Measurements from ENCODE around the gene NFATC2. TPM values are rescaled to one million over a fixed set of nuclear protein-coding genes. Genes with fewer than 3 reads are reported as not detected.

NFATC2 gene
- total and polyA plus RNA-seq, 12 donors, result 0.61 to 7.7 (median 4.0) TPM

- no peaks in the 10 kb centered on the region for H3K4me1 ChIP-seq (replicated peaks in 1 of 2)
- peak in 1 of 7 donors; percentile 29 for DNase-seq
- H3K4me3 ChIP-seq, result no peak overlapping the region
- no peaks in the 10 kb centered on the region for H3K27me3 ChIP-seq
- H3K27ac ChIP-seq, result peak overlapping the region in 1 of 5 donors; percentile 5
- H3K9me3 ChIP-seq (replicated peaks in 1 of 3), result no peaks in the 10 kb centered on the region
- no peak for TF ChIP-seq POLR2A (IDR thresholded peaks at IDR 0.05)
- TF ChIP-seq, protein P1, sequence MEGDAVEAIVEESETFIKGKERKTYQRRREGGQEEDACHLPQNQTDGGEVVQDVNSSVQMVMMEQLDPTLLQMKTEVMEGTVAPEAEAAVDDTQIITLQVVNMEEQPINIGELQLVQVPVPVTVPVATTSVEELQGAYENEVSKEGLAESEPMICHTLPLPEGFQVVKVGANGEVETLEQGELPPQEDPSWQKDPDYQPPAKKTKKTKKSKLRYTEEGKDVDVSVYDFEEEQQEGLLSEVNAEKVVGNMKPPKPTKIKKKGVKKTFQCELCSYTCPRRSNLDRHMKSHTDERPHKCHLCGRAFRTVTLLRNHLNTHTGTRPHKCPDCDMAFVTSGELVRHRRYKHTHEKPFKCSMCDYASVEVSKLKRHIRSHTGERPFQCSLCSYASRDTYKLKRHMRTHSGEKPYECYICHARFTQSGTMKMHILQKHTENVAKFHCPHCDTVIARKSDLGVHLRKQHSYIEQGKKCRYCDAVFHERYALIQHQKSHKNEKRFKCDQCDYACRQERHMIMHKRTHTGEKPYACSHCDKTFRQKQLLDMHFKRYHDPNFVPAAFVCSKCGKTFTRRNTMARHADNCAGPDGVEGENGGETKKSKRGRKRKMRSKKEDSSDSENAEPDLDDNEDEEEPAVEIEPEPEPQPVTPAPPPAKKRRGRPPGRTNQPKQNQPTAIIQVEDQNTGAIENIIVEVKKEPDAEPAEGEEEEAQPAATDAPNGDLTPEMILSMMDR (IDR thresholded peaks at IDR 0.05), result no peak
- no peaks in the 10 kb centered on the region for H3K36me3 ChIP-seq (replicated peaks in 1 of 2)
- intact Hi-C loops (cut with DNase I), result no loop called here
- 76 to 97% (median 80%) methylated on average over 16 to 17 of the region's 17 CpGs for WGBS, 4 donors
These were observed 142.2 kb downstream of the NFATC2 start for GRCh38 chr20:51400051-51400926.

- no peak for DNase-seq
- intact Hi-C loops (cut with DNase I), result no loop called here
- 86 to 92% (median 89%) methylated on average over 6 of the region's 6 CpGs for WGBS, 4 donors
These were observed 143.3 kb downstream of the NFATC2 start for GRCh38 chr20:51399006-51399890.

DNA sequence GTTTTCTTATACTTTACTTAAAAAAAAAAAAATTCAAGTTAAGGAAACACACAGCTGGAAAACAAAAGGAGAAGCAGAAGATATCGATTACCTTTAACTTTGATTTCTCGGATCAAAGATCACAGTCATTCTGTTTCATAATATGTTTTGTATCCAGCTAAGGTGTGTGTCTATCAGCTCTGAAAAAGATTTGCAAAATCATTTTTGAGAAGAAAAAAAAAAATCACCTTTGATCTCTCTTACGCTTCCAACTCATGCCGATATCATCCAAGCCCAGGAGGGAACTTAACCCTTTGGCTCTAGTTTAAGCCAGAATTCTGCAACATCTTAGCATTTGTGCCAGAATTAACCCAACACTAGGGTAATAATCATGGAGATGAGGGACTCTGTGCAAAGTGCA is 144.0 kb downstream of the NFATC2 start:
- WGBS, 4 donors, result 85 to 92% (median 87%) methylated on average over 4 of the region's 4 CpGs
- intact Hi-C loops (cut with DNase I), result no loop called here
- H3K27me3 ChIP-seq, result no peaks in the 10 kb centered on the region
- no peaks in the 10 kb centered on the region for H3K9me3 ChIP-seq (replicated peaks in 1 of 3)
- no peak overlapping the region for H3K27ac ChIP-seq
- H3K4me3 ChIP-seq, result no peak overlapping the region
- DNase-seq, result no peak
- H3K4me1 ChIP-seq (replicated peaks in 1 of 2), result no peaks in the 10 kb centered on the region
- no peaks in the 10 kb centered on the region for H3K36me3 ChIP-seq (replicated peaks in 1 of 2)
- TF ChIP-seq POLR2A (IDR thresholded peaks at IDR 0.05), result no peak
- TF ChIP-seq, protein P1 (IDR thresholded peaks at IDR 0.05), result no peak

More at GRCh38 chr20:51399006-51399890, 143.3 kb downstream of the NFATC2 start:
- Histone ChIP-seq H3K4me3 (no peak overlapping the region), H3K27me3 (no peaks in the 10 kb centered on the region), H3K27ac (no peak overlapping the region), H3K9me3 (replicated peaks in 1 of 3) (no peaks in the 10 kb centered on the region), H3K36me3 (replicated peaks in 1 of 2) (no peaks in the 10 kb centered on the region), H3K4me1 (replicated peaks in 1 of 2) (no peaks in the 10 kb centered on the region)
- TF ChIP-seq POLR2A (IDR thresholded peaks at IDR 0.05), result no peak

DNA sequence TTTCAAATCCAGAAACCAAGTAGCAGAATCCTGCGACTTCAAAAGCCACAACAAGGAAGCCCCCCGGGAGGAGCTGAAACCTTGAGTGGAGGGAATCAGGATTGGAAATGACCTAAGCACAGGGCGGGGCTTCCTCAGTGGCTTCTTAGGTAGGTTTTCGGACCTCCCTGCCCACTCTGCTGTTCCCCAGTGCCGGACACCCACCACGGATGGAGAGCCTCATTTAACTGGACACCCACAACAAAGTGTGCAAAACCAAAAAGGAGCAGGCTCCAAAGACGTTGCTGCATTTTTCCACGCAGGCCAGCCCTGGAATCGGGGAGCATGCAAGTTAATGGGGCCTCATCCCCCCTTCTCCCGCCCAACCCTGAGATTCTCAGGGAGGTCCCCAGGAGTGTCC is 144.4 kb downstream of the NFATC2 start:
- Histone ChIP-seq H3K9me3 (replicated peaks in 1 of 3) (no peaks in the 10 kb centered on the region), H3K4me1 (replicated peaks in 1 of 2) (no peaks in the 10 kb centered on the region), H3K4me3 (no peak overlapping the region), H3K27ac (no peak overlapping the region), H3K27me3 (no peaks in the 10 kb centered on the region), H3K36me3 (replicated peaks in 1 of 2) (no peaks in the 10 kb centered on the region)
- DNase-seq, result no peak
- TF ChIP-seq, protein P1 (IDR thresholded peaks at IDR 0.05), result no peak
- intact Hi-C loops (cut with DNase I), result no loop called here
- 88 to 96% (median 92%) methylated on average over 10 of the region's 10 CpGs for WGBS, 4 donors
